H1 (cell line): ENCODE measurements around the gene PRDM5. TPM values are rescaled to one million over a fixed set of nuclear protein-coding genes. Genes with fewer than 3 reads are reported as not detected.

Experiments
- CTCF ChIA-PET: fragments of 300-600 bp; sonication (Branson Sonifier 250); formaldehyde crosslinking; loops from one replicate; lab custom pipeline; 2021; ENCODE audit not compliant: partially characterized antibody; lab: Charles Lee
- POLR2A ChIA-PET: fragments of 300-600 bp; sonication (Branson Sonifier 250); formaldehyde crosslinking; loops from one replicate; lab custom pipeline; 2021; ENCODE audit warnings: inconsistent platforms; ENCODE audit not compliant: partially characterized antibody; lab: Charles Lee
- DNase-seq, 2 experiments: peaks; one replicate each; pipeline versions ENCODE4 v3.0.0 to v3.0.0-alpha.2; 2010 to 2022; ENCODE audit warnings: low spot score in 2 of 2, low read depth in 1 of 2, mixed read lengths in 1 of 2
- FAIRE-seq: peaks from 2 replicates; lab custom pipeline; 2011; peaks lifted over from hg19 to GRCh38; lab: Jason Lieb, UNC
- H2AFZ ChIP-seq: 2 replicates; pipeline ENCODE4 v1.8.1; 2012; ENCODE audit warnings: low read length, inconsistent platforms
- H2AK5ac ChIP-seq: 2 replicates; pipeline ENCODE4 v1.6.1; 2013; ENCODE audit warnings: low read depth, low read length
- H2BK120ac ChIP-seq: replicated peaks from 2 replicates; pipeline ENCODE3; 2013; ENCODE audit warnings: low read depth, low read length, inconsistent platforms
- H2BK12ac ChIP-seq: 2 replicates; pipeline ENCODE4 v1.6.1; 2013; ENCODE audit warnings: low read depth, low read length
- H2BK15ac ChIP-seq: 2 replicates; pipeline ENCODE4 v1.6.1; 2013; ENCODE audit warnings: low read length
- H2BK20ac ChIP-seq: 2 replicates; pipeline ENCODE4 v1.6.1; 2013; ENCODE audit warnings: low read length
- H2BK5ac ChIP-seq: 2 replicates; pipeline ENCODE4 v1.6.1; 2013; ENCODE audit warnings: low read depth, low read length
- H3K14ac ChIP-seq: 2 replicates; pipeline ENCODE4 v1.6.1; 2013; ENCODE audit warnings: inconsistent platforms; ENCODE audit not compliant: insufficient read length
- H3K18ac ChIP-seq: 2 replicates; pipeline ENCODE4 v1.6.1; 2013; ENCODE audit warnings: low read length; ENCODE audit errors: extremely low read depth
- H3K23ac ChIP-seq: 2 replicates; pipeline ENCODE4 v1.6.1; 2013; ENCODE audit warnings: inconsistent platforms; ENCODE audit not compliant: insufficient read length
- H3K23me2 ChIP-seq: 2 replicates; pipeline ENCODE4 v1.6.1; 2013; ENCODE audit warnings: low read depth, low read length
- H3K27ac ChIP-seq: 2 replicates; pipeline ENCODE4 v1.6.1; 2011; ENCODE audit warnings: low read depth, low read length, inconsistent platforms
- H3K27me3 ChIP-seq, 4 experiments: replicated peaks in 1 of 4; 1 replicate in 1 of 4; 2 replicates in 3 of 4; pipeline versions ENCODE4 v1.6.1 to v1.8.1; 2011 to 2013; ENCODE audit warnings: low read length in 3 of 4, mild to moderate bottlenecking in 3 of 4, inconsistent platforms in 2 of 4, mixed read lengths in 2 of 4, moderate library complexity in 1 of 4; ENCODE audit not compliant: control insufficient read depth in 3 of 4, insufficient read depth in 3 of 4; ENCODE audit errors: extremely low read depth in 1 of 4
- H3K36me3 ChIP-seq, 4 experiments: 2 replicates each; pipeline versions ENCODE4 v1.6.1 to v1.8.1; 2011 to 2013; ENCODE audit warnings: mild to moderate bottlenecking in 4 of 4, low read length in 3 of 4, moderate library complexity in 2 of 4, control low read depth in 1 of 4, inconsistent platforms in 1 of 4; ENCODE audit not compliant: insufficient read depth in 4 of 4, control insufficient read depth in 2 of 4
- H3K4ac ChIP-seq: replicated peaks from 2 replicates; pipeline ENCODE3; 2013; ENCODE audit warnings: low read length, low read depth, mixed read lengths, inconsistent platforms; ENCODE audit not compliant: insufficient read length
- H3K4me1 ChIP-seq, 4 experiments: replicated peaks in 1 of 4; 1 replicate in 1 of 4; 2 replicates in 3 of 4; pipeline versions ENCODE4 v1.6.1 to v1.8.1; 2011 to 2013; ENCODE audit warnings: low read length in 3 of 4, inconsistent platforms in 2 of 4, mixed read lengths in 1 of 4; ENCODE audit not compliant: insufficient read depth in 4 of 4, control insufficient read depth in 3 of 4
- H3K4me2 ChIP-seq, 2 experiments: 2 replicates each; pipeline versions ENCODE4 v1.6.1 to v1.8.1; 2011 to 2013; ENCODE audit warnings: low read depth in 2 of 2, low read length in 2 of 2, control low read depth in 1 of 2, inconsistent platforms in 1 of 2, mild to moderate bottlenecking in 1 of 2; ENCODE audit not compliant: insufficient read depth in 1 of 2
- H3K4me3 ChIP-seq, 4 experiments: fragments of 200-600, 300-600 bp in 1 of 4; sonication (generic), shearing (Covaris generic), sonication (Bioruptor Twin) in 1 of 4; 2 replicates each; pipeline versions ENCODE4 v1.5.1 to v1.8.1; 2011 to 2016; ENCODE audit warnings: low read length in 4 of 4, low read depth in 3 of 4, control low read depth in 2 of 4, inconsistent platforms in 2 of 4, mild to moderate bottlenecking in 2 of 4, mixed read lengths in 1 of 4, moderate library complexity in 1 of 4; ENCODE audit not compliant: insufficient read depth in 2 of 4; ENCODE audit errors: extremely low read depth in 1 of 4
- H3K56ac ChIP-seq: replicated peaks from 2 replicates; pipeline ENCODE3; 2013; ENCODE audit warnings: low read depth, mild to moderate bottlenecking, mixed read lengths, low read length, inconsistent platforms; ENCODE audit not compliant: insufficient read length
- H3K79me1 ChIP-seq: 2 replicates; pipeline ENCODE4 v1.6.1; 2013; ENCODE audit warnings: low read depth, low read length, control low read depth
- H3K79me2 ChIP-seq, 2 experiments: 2 replicates each; pipeline versions ENCODE4 v1.6.1 to v1.8.1; 2012 to 2013; ENCODE audit warnings: low read length in 2 of 2, mild to moderate bottlenecking in 2 of 2, inconsistent platforms in 1 of 2; ENCODE audit not compliant: insufficient read depth in 2 of 2, control insufficient read depth in 1 of 2
- H3K9ac ChIP-seq, 4 experiments: replicated peaks in 1 of 4; 1 replicate in 1 of 4; 2 replicates in 3 of 4; pipeline versions ENCODE4 v1.6.1 to v1.8.1; 2011 to 2013; ENCODE audit warnings: low read depth in 3 of 4, low read length in 3 of 4, control low read depth in 2 of 4, mild to moderate bottlenecking in 2 of 4, moderate library complexity in 2 of 4, inconsistent platforms in 1 of 4; ENCODE audit errors: extremely low read depth in 1 of 4
- H3K9me3 ChIP-seq, 2 experiments: 2 replicates each; pipeline versions ENCODE4 v1.6.1 to v1.8.1; 2012 to 2013; ENCODE audit warnings: mild to moderate bottlenecking in 2 of 2, moderate library complexity in 2 of 2, control low read depth in 1 of 2, inconsistent platforms in 1 of 2, low read depth in 1 of 2, low read length in 1 of 2, mixed read lengths in 1 of 2; ENCODE audit not compliant: insufficient read depth in 2 of 2
- H4K20me1 ChIP-seq, 2 experiments: replicated peaks in 1 of 2; 2 replicates each; pipeline versions ENCODE3 to v1.8.1; 2011 to 2013; ENCODE audit warnings: inconsistent platforms in 2 of 2, low read length in 2 of 2, mild to moderate bottlenecking in 1 of 2; ENCODE audit not compliant: insufficient read depth in 2 of 2, control insufficient read depth in 1 of 2
- H4K5ac ChIP-seq: 2 replicates; pipeline ENCODE4 v1.6.1; 2013; ENCODE audit warnings: low read length, low read depth, mixed read lengths, inconsistent platforms; ENCODE audit not compliant: insufficient read length
- H4K8ac ChIP-seq: 2 replicates; pipeline ENCODE4 v1.8.0; 2013; ENCODE audit warnings: mild to moderate bottlenecking, moderate library complexity, low read length, inconsistent platforms; ENCODE audit not compliant: insufficient read depth; ENCODE audit errors: extremely low read depth
- H4K91ac ChIP-seq: replicated peaks from 2 replicates; pipeline ENCODE3; 2013; ENCODE audit warnings: low read length, mixed read lengths, inconsistent platforms; ENCODE audit not compliant: insufficient read length
- CHD1 ChIP-seq: IDR thresholded peaks from 2 replicates; pipeline ENCODE4 v1.6.1; 2012; ENCODE audit warnings: low read depth, low read length, improper control_type of control experiment
- EZH2 ChIP-seq: fragments of 200-600 bp; sonication (generic); IDR thresholded peaks from 2 replicates; pipeline ENCODE4 v1.7.1; 2012; ENCODE audit warnings: low read depth, mild to moderate bottlenecking, moderate library complexity, low read length, inconsistent platforms; ENCODE audit not compliant: severe bottlenecking
- HDAC2 ChIP-seq, 2 experiments: fragments of 300-600 bp in 1 of 2; sonication (generic) in 1 of 2; IDR thresholded peaks; 2 replicates each; pipeline ENCODE4 v1.6.1; 2011 to 2012; ENCODE audit warnings: low read depth in 2 of 2, low read length in 2 of 2, mild to moderate bottlenecking in 2 of 2, moderate library complexity in 2 of 2, borderline replicate concordance in 1 of 2, inconsistent platforms in 1 of 2
- SUZ12 ChIP-seq: fragments of 200-600 bp; sonication (generic); IDR thresholded peaks from 2 replicates; pipeline ENCODE4 v1.6.1; 2012; ENCODE audit warnings: mild to moderate bottlenecking, inconsistent platforms, low read length, moderate library complexity, mixed read lengths
- WGBS, 2 experiments: shearing (Covaris generic) in 1 of 2; methylation state at CpG; one replicate each; pipeline versions ENCODE4 v1.1.6 to v1.1.7; 2013 to 2015; ENCODE audit warnings: low lambda C conversion rate in 2 of 2, mixed read lengths in 2 of 2, inconsistent platforms in 1 of 2, low coverage in 1 of 2, missing lambda C conversion rate in 1 of 2; ENCODE audit not compliant: insufficient replicate concordance in 2 of 2, insufficient coverage in 1 of 2, insufficient read length in 1 of 2; ENCODE audit errors: extremely low coverage in 1 of 2, missing lambda C conversion rate in 1 of 2; 5-methylcytosine and 5-hydroxymethylcytosine counted together
- polyA plus RNA-seq, 7 experiments: library from polyadenylated mRNA; depleted of rRNA in 3 of 7; stranded (reverse) in 5 of 7; unstranded in 2 of 7; fragments of >200 nt in 5 of 7; fragments of 200-250 nt in 2 of 7; gene quantifications; 1 replicate in 5 of 7; 2 replicates in 1 of 7; 4 replicates in 1 of 7; pipeline versions ENCODE4 v1.2.1 to v1.2.3, GENCODE V29; 2011 to 2013; ENCODE audit warnings: missing spikeins in 2 of 7, mixed read lengths in 2 of 7
- total RNA-seq: library from RNA; stranded (reverse); fragmentation: NEBNext Ultra II Directional; extraction: Animal tissue kit (Norgen Biotek cat#: 25700); gene quantifications from 2 replicates; pipeline ENCODE4 v1.2.1, GENCODE V29; 2021

The PRDM5 gene
- total and polyA plus RNA-seq, 2 of the 8 experiments (the other 6 are each of a cell fraction or from before 2014, with no cell fraction given), result 8.2 to 23.4 TPM

DNA sequence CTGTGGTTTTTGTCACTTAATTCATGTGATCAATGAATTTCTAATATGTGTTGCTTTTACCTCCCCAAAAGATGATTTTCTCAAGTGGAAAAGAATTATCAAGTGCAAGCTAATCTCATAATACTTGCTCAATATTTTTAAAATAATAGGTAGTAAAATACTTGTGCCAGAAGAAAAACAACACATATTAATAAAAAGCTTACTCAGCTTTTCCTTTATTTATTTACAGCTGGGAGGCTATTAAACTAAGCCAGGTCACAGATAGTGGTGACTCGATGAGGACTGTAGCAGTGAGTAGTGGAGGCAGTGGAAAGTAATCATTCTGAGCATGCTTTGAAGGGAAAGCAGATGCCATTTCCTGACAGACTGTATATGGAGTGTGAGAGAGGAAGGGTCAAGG, 96.1 kb downstream of the PRDM5 start:
- Histone ChIP-seq H3K23ac (no peak overlapping the region), H2BK20ac (no peak overlapping the region), H2BK120ac (no peak overlapping the region), H2BK12ac (no peak overlapping the region), H2BK5ac (no peak overlapping the region), H3K56ac (no peak overlapping the region), H3K79me1 (no peaks in the 10 kb centered on the region), H3K27me3 (no peaks in the 10 kb centered on the region), H3K14ac (no peak overlapping the region), H3K4me1 (peaks cover 0 to 2% (median 0%) of the 10 kb centered on the region in 4 experiments; a peak in 1 of 7 replicates), H4K91ac (no peak overlapping the region), H3K4me2 (no peak overlapping the region), H3K27ac (no peak overlapping the region), H2AFZ (no peak overlapping the region), H4K20me1 (peaks cover 0 to 2% of the 10 kb centered on the region in 2 experiments), H3K23me2 (no peaks in the 10 kb centered on the region), H3K4ac (no peak overlapping the region), H2BK15ac (no peak overlapping the region), H4K5ac (no peak overlapping the region), H4K8ac (no peak overlapping the region), H3K18ac (no peak overlapping the region), H3K4me3 (no peak overlapping the region), H3K79me2 (no peaks in the 10 kb centered on the region), H3K9ac (no peak overlapping the region), H2AK5ac (no peak overlapping the region), H3K9me3 (no peaks in the 10 kb centered on the region), H3K36me3 (no peaks in the 10 kb centered on the region)
- DNase-seq (no peak), FAIRE-seq (no peak)
- TF ChIP-seq SUZ12 (no peak), CHD1 (no peak), HDAC2 (IDR thresholded peaks at IDR 0.05; ENCODE audit: borderline replicate concordance in 1 of 2, low read depth in 2 of 2, low read length in 2 of 2) (no peak), EZH2 (no peak)
- ChIA-PET CTCF (interaction anchor here (0.5 kb wide), 1 partner anchor 705 kb away, joined by 3 read pairs; no protein-coding TSS in a partner anchor), POLR2A (no interaction called here)
- 83% methylated on average over 1 of the region's 1 CpG; no CpG with 5 or more reads in 1 of the 2 experiments for WGBS, 2 experiments
